Spleen (tissue), 11 donors: ENCODE measurements around the gene TAF8. TPM values are rescaled to one million over a fixed set of nuclear protein-coding genes. Genes with fewer than 3 reads are reported as not detected.

Source experiments
- DNase-seq: peaks from one replicate; pipeline ENCODE4 v3.0.0-alpha.2; 2020
- H3K27ac ChIP-seq, 8 donors: fragments of 200-600 bp; sonication (generic) in 7 of 8; 1 replicate in 4 of 8; 2 replicates in 4 of 8; pipeline versions ENCODE4 v1.5.0 to v1.8.0; 2016 to 2021; ENCODE audit warnings: inconsistent platforms in 4 of 8, mild to moderate bottlenecking in 4 of 8, moderate library complexity in 1 of 8
- H3K27me3 ChIP-seq, 7 donors: fragments of 200-600 bp; sonication (generic) in 6 of 7; replicated peaks in 1 of 7; 1 replicate in 4 of 7; 2 replicates in 3 of 7; pipeline versions ENCODE4 v1.5.0 to v1.8.0; 2016 to 2021; ENCODE audit warnings: inconsistent platforms in 3 of 7, mild to moderate bottlenecking in 1 of 7
- H3K36me3 ChIP-seq, 6 donors: fragments of 200-600 bp; sonication (generic) in 5 of 6; 1 replicate in 4 of 6; 2 replicates in 2 of 6; pipeline versions ENCODE4 v1.5.0 to v1.8.0; 2016 to 2021; ENCODE audit warnings: inconsistent platforms in 2 of 6
- H3K4me1 ChIP-seq, 6 donors: fragments of 200-600 bp; sonication (generic) in 5 of 6; 1 replicate in 3 of 6; 2 replicates in 3 of 6; pipeline versions ENCODE4 v1.5.0 to v1.8.0; 2016 to 2021; ENCODE audit warnings: inconsistent platforms in 3 of 6
- H3K4me3 ChIP-seq, 8 donors: fragments of 200-600 bp; sonication (generic) in 7 of 8; 1 replicate in 4 of 8; 2 replicates in 4 of 8; pipeline versions ENCODE4 v1.5.0 to v1.8.0; 2016 to 2021; ENCODE audit warnings: inconsistent platforms in 4 of 8, mild to moderate bottlenecking in 4 of 8, moderate library complexity in 2 of 8
- H3K9me3 ChIP-seq, 8 donors: fragments of 200-600 bp; sonication (generic) in 7 of 8; 1 replicate in 4 of 8; 2 replicates in 4 of 8; pipeline versions ENCODE4 v1.5.0 to v1.8.0; 2016 to 2021; ENCODE audit warnings: inconsistent platforms in 4 of 8
- POLR2A ChIP-seq, 3 donors: fragments of 450-650 bp; IDR thresholded peaks; one replicate each; pipeline ENCODE4 v1.5.1; 2017; ENCODE audit warnings: antibody characterized with exemption in 3 of 3, mild to moderate bottlenecking in 1 of 3
- POLR2AphosphoS5 ChIP-seq, 3 donors: sonication (generic); formaldehyde crosslinking; IDR thresholded peaks; one replicate each; pipeline ENCODE4 v1.5.1; 2017; ENCODE audit warnings: antibody characterized with exemption in 3 of 3
- WGBS, 5 donors: extraction: QIAGEN DNeasy Blood & Tissue Kit in 3 of 5; methylation state at CpG; one replicate each; pipeline versions ENCODE4 v1.1.5 to v1.1.7; 2013 to 2018; 5-methylcytosine and 5-hydroxymethylcytosine counted together
- intact Hi-C: fragments of 100-400 bp; cut with DNase I; formaldehyde crosslinking; loops from one replicate; pipeline ENCODE4 v1.15.0; 2023; ENCODE audit warnings: low total_unique reads
- polyA plus RNA-seq, 3 donors: library from polyadenylated mRNA; stranded (reverse); fragments of 200-250 nt; gene quantifications; one replicate each; pipeline ENCODE4 v1.2.1, GENCODE V29; 2013
- total RNA-seq, 7 donors: library from RNA; depleted of rRNA in 3 of 7; stranded (reverse); fragments of >200 nt in 3 of 7; fragmentation: NEBNext Ultra II Directional in 4 of 7; extraction: Animal tissue kit (Norgen Biotek cat#: 25700) in 4 of 7; gene quantifications; one replicate each; pipeline versions ENCODE4 v1.1.0 to v1.2.1, GENCODE V29; 2016 to 2021
- TF ChIP-seq, protein P1 (sequence below), 11 experiments: fragments of 200-600 bp in 7 of 11; fragments of 450-650 bp in 4 of 11; sonication (generic) in 4 of 11; IDR thresholded peaks in 8 of 11; conservative IDR thresholded peaks in 3 of 11; 1 replicate in 7 of 11; 2 replicates in 4 of 11; pipeline versions ENCODE4 v1.4.0 to v1.8.0; 2016 to 2021; ENCODE audit warnings: antibody characterized with exemption in 11 of 11, inconsistent platforms in 4 of 11, mild to moderate bottlenecking in 1 of 11
- donor health status: healthy with polysubstance abuse.
- donor health status: DM: no; HTN: no; CAD: no; lungs with moderate emphysema.
- donor health status: DM: no; HTN: no; CAD: no.
- donor health status: Bipolar disorder and iron deficiency.
- donor health status: healthy.
- donor health status: DM: no; HTN: no; CAD: no.
- donor health status: DM: yes; HTN: yes; CAD: no.

TAF8 gene
- total and polyA plus RNA-seq, 10 donors = 8.2 to 56.3 (median 35.4) TPM

DNA sequence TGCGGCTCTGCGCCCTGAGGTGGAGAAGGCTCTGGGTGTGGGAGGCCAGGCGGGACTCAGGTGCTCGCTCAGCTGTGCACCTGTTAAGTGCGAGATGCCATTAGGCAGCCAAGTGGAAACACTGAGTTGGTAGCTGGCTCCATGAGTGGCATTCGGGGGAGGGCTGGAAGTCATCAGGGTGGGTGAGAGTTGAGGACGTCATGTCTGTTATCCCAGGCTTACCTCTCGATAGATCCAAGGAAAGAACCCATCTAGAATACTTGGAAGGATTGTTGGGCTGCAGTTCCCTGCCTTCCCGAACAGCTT, 41.3 kb downstream of the TAF8 start:
- Histone ChIP-seq H3K27ac (no peak overlapping the region), H3K4me3 (no peak overlapping the region), H3K36me3 (peaks cover 0 to 7% (median 0%) of the 10 kb centered on the region in 6 donors), H3K9me3 (no peaks in the 10 kb centered on the region), H3K27me3 (no peaks in the 10 kb centered on the region), H3K4me1 (no peaks in the 10 kb centered on the region)
- no peak for DNase-seq
- 77 to 90% (median 88%) methylated on average over 9 of the region's 9 CpGs for WGBS, 5 donors
- intact Hi-C loops = no loop called here
- no peak for TF ChIP-seq POLR2AphosphoS5 (IDR thresholded peaks at IDR 0.05)
- TF ChIP-seq, protein P1, sequence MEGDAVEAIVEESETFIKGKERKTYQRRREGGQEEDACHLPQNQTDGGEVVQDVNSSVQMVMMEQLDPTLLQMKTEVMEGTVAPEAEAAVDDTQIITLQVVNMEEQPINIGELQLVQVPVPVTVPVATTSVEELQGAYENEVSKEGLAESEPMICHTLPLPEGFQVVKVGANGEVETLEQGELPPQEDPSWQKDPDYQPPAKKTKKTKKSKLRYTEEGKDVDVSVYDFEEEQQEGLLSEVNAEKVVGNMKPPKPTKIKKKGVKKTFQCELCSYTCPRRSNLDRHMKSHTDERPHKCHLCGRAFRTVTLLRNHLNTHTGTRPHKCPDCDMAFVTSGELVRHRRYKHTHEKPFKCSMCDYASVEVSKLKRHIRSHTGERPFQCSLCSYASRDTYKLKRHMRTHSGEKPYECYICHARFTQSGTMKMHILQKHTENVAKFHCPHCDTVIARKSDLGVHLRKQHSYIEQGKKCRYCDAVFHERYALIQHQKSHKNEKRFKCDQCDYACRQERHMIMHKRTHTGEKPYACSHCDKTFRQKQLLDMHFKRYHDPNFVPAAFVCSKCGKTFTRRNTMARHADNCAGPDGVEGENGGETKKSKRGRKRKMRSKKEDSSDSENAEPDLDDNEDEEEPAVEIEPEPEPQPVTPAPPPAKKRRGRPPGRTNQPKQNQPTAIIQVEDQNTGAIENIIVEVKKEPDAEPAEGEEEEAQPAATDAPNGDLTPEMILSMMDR (IDR thresholded peaks at IDR 0.05 in 8 of 11, conservative IDR thresholded peaks at IDR 0.05 in 3 of 11) = no peak
- TF ChIP-seq POLR2A (IDR thresholded peaks at IDR 0.05) = no peak

DNA sequence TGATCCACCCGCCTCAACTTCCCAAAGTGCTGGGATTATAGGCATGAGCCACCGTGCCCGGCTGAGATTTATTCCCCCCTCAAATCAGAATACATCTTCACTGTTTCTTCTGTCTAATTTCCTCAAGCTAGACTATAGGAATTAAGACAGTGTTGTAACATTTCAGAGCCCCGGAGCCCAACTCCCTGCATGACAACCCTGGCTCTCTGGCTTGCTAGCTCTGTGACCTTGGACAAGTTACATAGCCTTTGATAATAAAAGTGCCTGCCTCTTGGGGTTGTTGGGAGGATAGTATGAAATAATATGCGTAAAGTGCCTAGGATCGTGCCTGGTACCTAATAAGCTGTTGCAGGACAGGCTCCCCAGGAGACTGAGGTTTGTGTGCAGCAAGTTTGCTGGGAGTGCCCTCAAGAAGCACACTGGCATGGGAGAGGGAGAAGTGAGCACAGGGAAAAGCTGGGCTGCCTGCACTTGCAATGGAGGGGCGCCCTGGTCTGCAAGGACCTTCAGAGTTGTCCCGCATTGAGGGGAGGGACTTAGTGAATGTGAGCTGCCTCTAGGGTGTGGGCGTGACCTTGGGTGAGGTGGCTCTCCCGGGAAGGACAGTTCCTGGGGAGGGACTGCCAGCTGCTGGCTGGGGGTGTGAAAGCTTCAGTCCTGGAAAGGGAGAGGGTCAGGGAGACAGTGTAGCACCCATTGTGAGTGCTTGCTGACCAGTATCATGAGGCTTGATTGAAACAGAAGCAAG, 43.4 kb downstream of the TAF8 start:
- Histone ChIP-seq H3K36me3 (peaks cover 0 to 3% (median 0%) of the 10 kb centered on the region in 6 donors), H3K9me3 (no peaks in the 10 kb centered on the region), H3K27me3 (no peaks in the 10 kb centered on the region), H3K4me1 (no peaks in the 10 kb centered on the region), H3K27ac (no peak overlapping the region), H3K4me3 (no peak overlapping the region)
- TF ChIP-seq, protein P1 (IDR thresholded peaks at IDR 0.05 in 8 of 11, conservative IDR thresholded peaks at IDR 0.05 in 3 of 11) = no peak
- TF ChIP-seq POLR2A (IDR thresholded peaks at IDR 0.05) = no peak
- TF ChIP-seq POLR2AphosphoS5 (IDR thresholded peaks at IDR 0.05) = no peak
- no peak for DNase-seq
- WGBS, 5 donors = 66 to 90% (median 82%) methylated on average over 10 of the region's 10 CpGs
- intact Hi-C loops = no loop called here

DNA sequence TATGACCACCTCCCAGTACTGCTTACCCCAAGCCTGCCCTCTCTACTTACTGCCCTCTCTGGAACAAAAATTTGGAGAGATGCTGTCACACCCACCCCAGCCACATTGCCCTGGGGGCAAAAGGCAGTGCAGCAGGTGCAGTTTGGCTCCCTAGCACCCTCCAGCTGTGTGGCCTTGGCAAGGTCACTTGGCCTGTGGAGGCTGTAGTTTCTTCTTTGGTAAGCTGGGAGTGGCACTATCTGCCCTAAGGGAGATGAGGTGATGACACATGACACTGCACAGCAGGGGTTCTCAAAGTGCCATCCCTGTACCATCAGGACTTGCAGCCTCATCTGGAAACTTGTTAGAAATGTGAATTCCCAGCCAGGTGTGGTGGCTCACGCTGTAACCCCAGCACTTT, 44.8 kb downstream of the TAF8 start:
- 78 to 96% (median 91%) methylated on average over 1 of the region's 1 CpG for WGBS, 5 donors
- H3K9me3 ChIP-seq = no peaks in the 10 kb centered on the region
- intact Hi-C loops = no loop called here
- H3K27ac ChIP-seq = no peak overlapping the region
- peaks cover 0 to 10% (median 4%) of the 10 kb centered on the region in 6 donors for H3K4me1 ChIP-seq
- TF ChIP-seq POLR2A (IDR thresholded peaks at IDR 0.05) (no peak), POLR2AphosphoS5 (IDR thresholded peaks at IDR 0.05) (no peak)
- TF ChIP-seq, protein P1 (IDR thresholded peaks at IDR 0.05 in 8 of 11, conservative IDR thresholded peaks at IDR 0.05 in 3 of 11) = no peak
- no peak for DNase-seq
- H3K27me3 ChIP-seq = no peaks in the 10 kb centered on the region
- H3K4me3 ChIP-seq = no peak overlapping the region
- H3K36me3 ChIP-seq = peaks cover 0 to 3% (median 0%) of the 10 kb centered on the region in 6 donors

DNA sequence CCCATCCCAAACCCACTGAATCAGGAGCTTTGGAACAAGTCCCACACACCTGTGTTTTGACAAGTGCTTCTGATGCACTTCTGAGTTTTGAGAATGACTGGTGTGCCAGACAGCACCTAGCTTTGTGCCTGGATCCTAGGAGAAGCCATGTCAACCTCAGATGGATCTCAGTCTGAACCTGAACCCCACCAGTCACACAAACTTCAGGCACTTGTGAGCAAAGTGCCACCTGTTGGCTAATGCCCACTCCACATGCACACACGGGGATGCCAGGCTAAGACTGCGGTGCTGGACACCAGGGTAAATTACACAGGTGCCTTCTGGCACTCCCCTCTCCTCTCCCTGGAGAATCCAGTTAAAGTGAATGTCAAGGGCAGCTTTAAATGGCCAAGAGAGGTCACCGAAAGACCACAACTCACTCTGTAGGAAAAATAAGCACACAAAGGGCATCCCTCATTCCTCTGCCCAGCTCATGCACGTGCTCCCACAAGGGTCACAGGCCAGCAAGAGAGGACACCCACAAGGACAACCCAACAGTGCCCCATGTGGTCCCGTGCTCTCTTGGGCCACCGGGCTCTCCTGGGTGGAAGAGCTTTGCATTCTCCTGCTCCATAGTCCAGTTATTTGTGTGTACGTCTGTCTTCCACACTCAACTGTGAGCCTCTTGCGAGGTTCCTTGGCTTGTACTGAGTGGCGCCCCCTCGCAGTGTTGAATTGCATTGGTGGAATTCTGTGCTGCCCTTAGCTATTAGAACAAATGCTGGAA, 45.6 kb downstream of the TAF8 start:
- WGBS, 5 donors = 72 to 89% (median 83%) methylated on average over 10 of the region's 10 CpGs
- Histone ChIP-seq H3K9me3 (no peaks in the 10 kb centered on the region), H3K27ac (no peak overlapping the region), H3K4me1 (peaks cover 0 to 18% (median 6%) of the 10 kb centered on the region in 6 donors), H3K4me3 (no peak overlapping the region), H3K36me3 (peaks cover 0 to 3% (median 0%) of the 10 kb centered on the region in 6 donors), H3K27me3 (no peaks in the 10 kb centered on the region)
- no peak for DNase-seq
- intact Hi-C loops = no loop called here
- no peak for TF ChIP-seq POLR2AphosphoS5 (IDR thresholded peaks at IDR 0.05)
- TF ChIP-seq, protein P1 (IDR thresholded peaks at IDR 0.05 in 8 of 11, conservative IDR thresholded peaks at IDR 0.05 in 3 of 11) = no peak
- TF ChIP-seq POLR2A (IDR thresholded peaks at IDR 0.05) = no peak
